ENCODE data around the gene CARF.
"Not testable (repeated sequence)": the region's sequence is repeated elsewhere in the genome, so short reads cannot be mapped to it uniquely, and the experiment has no call there.

The CARF gene

DNA sequence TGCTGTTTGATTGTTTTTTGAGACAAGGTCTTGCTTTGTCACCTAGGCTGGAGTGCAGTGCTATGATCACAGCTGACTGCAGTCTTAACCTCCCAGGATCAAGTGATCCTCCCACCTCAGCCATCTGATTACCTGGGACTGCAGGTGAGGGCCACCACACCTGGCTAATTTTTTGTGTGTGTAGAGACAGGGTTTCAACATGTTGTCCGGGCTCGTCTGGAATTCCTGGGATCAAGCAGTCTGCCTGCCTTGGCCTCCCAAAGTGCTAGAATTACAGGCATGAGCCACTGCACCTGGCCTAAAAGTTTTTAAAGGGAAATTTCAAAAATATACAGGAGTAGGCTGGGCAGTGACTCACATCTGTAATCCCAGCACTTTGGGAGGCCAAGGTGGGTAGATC lies 22.4 kb downstream of the CARF start:
- no peak for DNase-seq

GRCh38 chr2:202938960-202939359 lies 26.9 kb downstream of the CARF start:
- no peak for DNase-seq

DNA sequence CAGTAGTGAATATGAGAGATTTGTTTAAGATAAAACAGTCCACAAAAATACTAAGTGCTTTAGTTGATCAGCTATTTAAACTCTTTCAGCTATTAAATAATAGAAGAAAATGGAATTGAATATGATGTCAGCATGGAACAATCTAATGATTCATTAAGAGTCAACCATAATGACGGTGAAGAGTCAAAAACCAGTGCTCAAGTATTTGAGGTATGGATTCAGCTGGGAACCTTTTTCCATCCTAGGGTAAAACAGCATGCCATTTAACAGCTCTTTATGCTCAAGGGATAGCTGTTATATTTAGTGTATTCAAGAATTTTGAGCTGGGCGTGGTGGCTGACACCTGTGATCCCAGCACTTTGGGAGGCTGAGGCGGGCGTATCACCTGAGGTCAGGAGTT lies 29.7 kb downstream of the CARF start:
- no peak for DNase-seq

- no peak for DNase-seq
Measured at GRCh38 chr2:202944408-202944807, 32.3 kb downstream of the CARF start.

- DNase-seq = no peak
Measured at GRCh38 chr2:202944816-202945215, 32.7 kb downstream of the CARF start.

DNA sequence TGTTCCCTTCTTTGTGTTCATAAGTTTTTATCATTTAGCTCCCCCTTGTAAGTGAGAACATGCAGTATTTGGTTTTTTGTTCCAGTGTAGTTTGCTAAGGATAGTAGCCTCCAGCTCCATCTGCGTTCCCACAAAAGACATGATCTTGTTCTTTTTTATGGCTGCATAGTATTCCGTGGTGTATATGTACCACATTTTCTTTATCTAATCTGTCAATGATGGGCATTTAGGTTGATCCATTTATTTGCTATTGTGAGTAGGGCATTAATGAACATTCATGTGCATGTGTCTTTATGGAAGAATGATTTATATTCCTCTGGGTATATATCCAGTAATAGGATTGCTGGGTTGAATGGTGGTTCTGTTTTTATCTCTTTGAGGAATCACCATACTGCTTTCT lies 33.4 kb downstream of the CARF start:
- DNase-seq = no peak

- not testable (repeated sequence) for DNase-seq
Measured at GRCh38 chr2:202949333-202949732, 37.3 kb downstream of the CARF start.

DNA sequence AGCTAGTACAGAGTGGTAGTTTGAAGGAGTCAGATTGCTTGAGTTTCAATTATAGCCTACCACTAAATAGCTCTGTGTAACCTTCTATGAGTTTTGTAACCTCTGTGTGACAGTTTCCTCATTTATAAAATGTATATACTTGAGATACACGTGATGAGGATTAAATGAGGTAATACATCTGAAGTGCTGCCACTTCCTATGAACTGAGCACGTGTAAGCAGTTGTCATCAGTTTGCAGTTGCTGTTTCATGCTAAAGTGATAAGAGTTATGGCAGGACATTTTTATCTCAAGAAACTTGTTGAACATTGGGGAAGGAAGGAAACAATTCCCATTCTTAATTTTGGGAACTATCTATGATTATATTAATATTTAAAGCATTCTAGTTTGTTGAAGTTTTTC lies 38.5 kb downstream of the CARF start:
- DNase-seq = no peak

DNA sequence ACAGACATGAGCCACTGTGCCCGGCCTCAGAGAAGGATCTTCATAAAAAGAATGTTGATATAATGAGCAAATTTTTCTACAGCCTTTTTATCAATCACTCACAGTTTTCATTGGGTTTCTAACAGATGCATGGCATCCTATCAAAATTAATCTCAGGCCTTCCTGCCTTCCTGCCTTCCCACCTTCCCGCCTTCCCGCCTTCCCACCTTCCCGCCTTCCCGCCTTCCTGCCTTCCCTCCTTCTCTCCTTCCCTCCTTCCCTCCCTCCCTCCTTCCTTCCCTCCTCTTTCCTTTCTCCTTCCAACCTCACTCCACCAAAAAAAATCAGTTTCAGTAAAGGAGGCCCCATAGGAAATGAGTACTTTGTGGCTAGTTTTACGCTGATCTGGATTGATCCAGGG lies 48.4 kb downstream of the CARF start:
- no peak for DNase-seq

- DNase-seq = no peak
Measured at GRCh38 chr2:202963712-202964111, 51.6 kb downstream of the CARF start.

DNA sequence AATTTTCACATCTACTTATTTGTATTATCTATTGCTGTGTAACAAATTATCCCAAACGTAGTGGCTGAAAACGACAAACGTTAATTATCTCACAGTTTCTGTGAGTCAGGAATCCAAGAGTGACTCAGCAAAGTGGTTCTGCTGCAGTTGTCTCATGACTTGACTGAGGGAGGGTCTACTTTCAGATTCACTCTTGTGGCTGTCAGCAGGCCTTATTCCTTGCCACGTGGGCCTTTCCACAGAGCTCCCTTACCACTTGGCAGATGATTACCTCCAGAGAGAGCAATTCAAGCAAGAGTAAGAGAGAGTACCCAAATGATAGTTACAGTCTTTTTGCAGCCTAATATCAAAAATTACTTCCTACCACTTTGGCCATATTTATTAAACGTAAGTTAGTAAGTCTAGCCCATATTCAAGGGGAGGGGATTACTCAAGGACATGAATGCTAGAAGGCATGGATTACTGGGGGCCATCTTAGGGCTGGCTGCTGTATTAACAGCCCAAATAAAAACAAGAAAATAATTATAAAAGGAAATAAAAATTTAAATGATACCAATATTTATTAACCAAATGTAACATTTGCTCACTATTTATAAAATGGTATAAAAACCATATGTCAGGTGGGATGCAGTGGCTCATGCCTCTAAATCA lies 53.9 kb downstream of the CARF start:
- no peak for DNase-seq

- DNase-seq = not testable (repeated sequence)
Measured at GRCh38 chr2:202969404-202969803, 57.3 kb downstream of the CARF start.

DNA sequence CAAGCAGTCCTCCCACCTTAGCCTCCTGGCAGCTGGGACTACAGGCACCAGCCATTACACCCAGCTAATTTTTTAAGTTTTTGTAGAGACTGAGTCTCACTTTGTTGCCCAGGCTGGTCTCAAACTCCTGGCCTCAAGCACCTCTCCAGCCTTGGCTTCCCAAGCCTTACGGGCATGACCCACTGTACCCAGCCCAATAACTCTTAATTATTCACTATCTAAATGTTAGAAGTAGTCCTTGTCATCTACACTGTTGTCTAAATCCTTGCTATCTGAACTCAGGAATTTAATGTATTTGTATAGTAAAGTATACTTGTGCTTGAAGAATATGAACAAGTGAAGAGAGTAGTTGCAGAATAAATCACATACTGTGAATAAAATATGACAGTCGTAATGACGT lies 64.7 kb downstream of the CARF start:
- DNase-seq = no peak

- no peak for DNase-seq
Measured at GRCh38 chr2:202982779-202983491, 70.9 kb downstream of the CARF start.

DNA sequence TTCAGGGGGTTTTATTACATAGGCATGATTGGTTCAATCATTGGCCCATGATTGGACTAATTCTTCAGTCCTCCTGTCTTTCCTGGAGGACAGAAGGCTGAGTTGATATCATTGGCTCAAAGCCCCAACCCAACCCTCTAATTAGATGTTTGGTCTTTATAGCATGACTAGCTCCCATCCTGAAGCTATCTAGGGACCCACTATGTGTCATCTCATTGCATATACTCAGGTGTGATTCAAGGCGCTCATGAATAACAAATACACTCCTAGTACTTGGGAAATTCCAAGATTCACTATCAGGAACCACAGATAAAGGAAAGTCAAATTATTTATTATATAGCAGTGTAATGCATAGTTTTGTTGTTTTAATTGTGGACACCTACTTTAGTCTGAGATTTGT lies 77.7 kb downstream of the CARF start:
- no peak for DNase-seq

DNA sequence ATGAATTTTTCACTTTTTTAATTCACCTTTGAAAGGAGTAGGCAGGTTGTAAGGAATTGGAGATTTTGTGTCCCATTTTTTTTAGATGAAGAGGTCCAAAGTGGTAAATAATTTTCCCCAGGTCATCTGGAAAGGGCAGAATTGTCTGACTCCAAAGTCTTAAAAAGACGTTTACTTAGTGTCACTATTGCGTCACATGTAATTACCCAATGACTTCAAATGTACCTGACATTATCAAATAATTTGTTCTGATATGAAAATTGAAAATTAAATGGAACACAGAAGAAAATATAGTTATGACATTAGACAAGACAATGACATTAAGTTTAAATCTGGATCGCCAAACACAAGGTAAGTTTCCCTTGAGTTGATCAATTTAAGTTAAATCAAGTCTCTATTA lies 78.4 kb downstream of the CARF start:
- no peak for DNase-seq

- DNase-seq = not testable (repeated sequence)
Measured at GRCh38 chr2:202997113-202997512, 85.0 kb downstream of the CARF start.

GRCh38 chr2:203002054-203002821 lies 90.2 kb downstream of the CARF start:
- no peak for DNase-seq

DNA sequence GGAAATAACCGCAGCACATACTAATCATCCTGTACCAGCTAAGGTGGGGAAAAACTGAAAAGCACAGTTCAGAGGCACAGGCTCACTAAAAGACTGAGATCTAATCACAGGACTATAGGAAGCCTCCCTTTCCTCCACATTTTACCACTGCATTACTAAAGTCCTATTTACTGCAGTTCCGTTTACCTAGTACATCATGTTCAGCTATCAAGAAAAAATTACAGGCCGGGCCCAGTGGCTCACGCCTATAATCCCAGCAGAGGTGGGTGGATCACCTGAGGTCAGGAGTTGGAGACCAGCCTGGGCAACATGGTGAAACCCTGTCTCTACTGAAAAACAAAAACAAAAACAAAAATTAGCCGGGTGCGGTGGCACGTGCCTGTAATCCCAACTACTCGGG lies 91.6 kb downstream of the CARF start:
- no peak for DNase-seq

GRCh38 chr2:203014456-203015199 lies 102.6 kb downstream of the CARF start, which contains the start of gene NBEAL1:
TSS of gene NBEAL1 (plus strand) at chr2:203014875. CDS start at chr2:203016385, 1,510 bp downstream.
- peak; percentile 94 for DNase-seq

- no peak for DNase-seq
Measured at GRCh38 chr2:203016716-203017115, 104.6 kb downstream of the CARF start.

- DNase-seq = no peak
Measured at GRCh38 chr2:203018181-203018580, 106.1 kb downstream of the CARF start.

- DNase-seq = no peak
Measured at GRCh38 chr2:203019142-203019541, 107.1 kb downstream of the CARF start.
